Measurements from ENCODE around the gene ACSM3.

Gene ACSM3

DNA sequence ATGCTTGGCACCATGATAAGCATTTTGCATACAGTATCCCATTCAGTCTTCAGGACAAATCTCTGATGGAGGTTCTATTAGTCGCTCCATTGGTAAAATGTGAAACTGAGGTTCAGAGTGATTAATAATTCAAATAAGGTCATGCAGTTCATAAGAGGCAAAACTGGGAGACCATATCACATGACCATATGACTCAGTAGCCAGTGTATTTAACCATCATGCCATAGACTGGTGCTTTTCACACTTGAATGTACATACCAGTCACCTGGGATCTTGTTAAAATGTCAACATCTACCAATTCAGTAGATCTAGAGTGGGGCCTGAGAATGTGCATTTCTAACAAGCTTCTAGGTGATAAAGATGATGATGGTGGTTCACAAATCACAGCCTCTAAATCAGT lies 4.3 kb downstream of the ACSM3 start:
- Histone ChIP-seq H4K12ac (ENCODE audit: low read depth, low read length) (no peak overlapping the region), H3K27ac (ENCODE audit: low read depth, low read length) (no peak overlapping the region), H3K14ac (ENCODE audit: low read length) (no peak overlapping the region), H3K4me3 (ENCODE audit: low read depth, low read length) (no peak overlapping the region), H3K4me2 (ENCODE audit: low read length) (no peak overlapping the region), H3K4ac (ENCODE audit: low read depth, low read length) (no peak overlapping the region), H2AFZ (ENCODE audit: insufficient read depth, low read length, poor library complexity) (no peak overlapping the region), H3K23ac (ENCODE audit: low read length) (no peak overlapping the region), H3K27me3 (ENCODE audit: insufficient read depth, low read length) (no peaks in the 10 kb centered on the region), H3K4me1 (ENCODE audit: control insufficient read depth in 1 of 2, insufficient read depth in 2 of 2, low read length in 2 of 2) (peaks cover 0 to 3% of the 10 kb centered on the region in 2 experiments), H3K79me2 (ENCODE audit: control insufficient read depth, insufficient read depth, low read length, poor library complexity) (no peaks in the 10 kb centered on the region), H3K9ac (ENCODE audit: low read length) (no peak overlapping the region), H4K91ac (ENCODE audit: low read depth, low read length) (no peak overlapping the region), H3K9me3 (ENCODE audit: insufficient read depth, low read depth, low read length) (no peaks in the 10 kb centered on the region), H2BK12ac (ENCODE audit: low read length) (no peak overlapping the region), H2BK5ac (ENCODE audit: low read depth, low read length, poor library complexity) (no peak overlapping the region), H2BK120ac (ENCODE audit: insufficient read depth, low read length, poor library complexity) (no peak overlapping the region), H3K36me3 (ENCODE audit: control insufficient read depth in 1 of 2, insufficient read depth in 2 of 2, low read length in 2 of 2) (no peaks in the 10 kb centered on the region), H3K18ac (ENCODE audit: low read length) (no peak overlapping the region), H3K79me1 (ENCODE audit: low read length) (no peaks in the 10 kb centered on the region), H4K8ac (ENCODE audit: low read depth, low read length) (no peak overlapping the region), H2AK5ac (ENCODE audit: low read length) (no peak overlapping the region)
- DNase-seq = no peak
- no CpG with 5 or more reads among the region's 1 CpG for WGBS (ENCODE audit: extremely low coverage, insufficient coverage, insufficient read length)

DNA sequence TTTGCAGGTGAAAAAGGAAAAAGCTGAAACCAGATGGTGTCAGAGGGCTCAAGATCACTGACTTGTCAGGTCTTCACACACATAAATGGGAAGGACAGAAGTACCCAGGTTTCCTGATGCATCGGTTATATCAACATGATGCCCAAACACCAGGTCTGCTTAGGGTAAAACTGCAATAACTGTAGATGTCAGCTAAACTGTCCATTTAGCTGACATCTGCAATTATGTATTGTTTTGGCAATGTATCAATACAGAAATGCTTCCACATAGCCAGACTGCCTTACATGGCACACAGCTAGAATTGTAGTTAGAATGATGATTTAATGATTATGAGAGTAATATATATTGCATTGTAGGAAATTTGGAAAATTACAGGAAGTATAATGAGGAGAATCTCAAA lies 5.0 kb downstream of the ACSM3 start:
- no peak overlapping the region for H2AK5ac ChIP-seq (ENCODE audit: low read length)
- H2BK120ac ChIP-seq (ENCODE audit: insufficient read depth, low read length, poor library complexity) = no peak overlapping the region
- no peak overlapping the region for H3K27ac ChIP-seq (ENCODE audit: low read depth, low read length)
- H3K4me3 ChIP-seq (ENCODE audit: low read depth, low read length) = no peak overlapping the region
- H3K9ac ChIP-seq (ENCODE audit: low read length) = no peak overlapping the region
- H2BK12ac ChIP-seq (ENCODE audit: low read length) = no peak overlapping the region
- H4K12ac ChIP-seq (ENCODE audit: low read depth, low read length) = no peak overlapping the region
- no peak overlapping the region for H2AFZ ChIP-seq (ENCODE audit: insufficient read depth, low read length, poor library complexity)
- H3K79me1 ChIP-seq (ENCODE audit: low read length) = no peaks in the 10 kb centered on the region
- H3K18ac ChIP-seq (ENCODE audit: low read length) = no peak overlapping the region
- no peak overlapping the region for H3K23ac ChIP-seq (ENCODE audit: low read length)
- H3K4me2 ChIP-seq (ENCODE audit: low read length) = no peak overlapping the region
- no peak overlapping the region for H4K91ac ChIP-seq (ENCODE audit: low read depth, low read length)
- no peaks in the 10 kb centered on the region for H3K9me3 ChIP-seq (ENCODE audit: insufficient read depth, low read depth, low read length)
- no peak overlapping the region for H3K14ac ChIP-seq (ENCODE audit: low read length)
- no peak overlapping the region for H2BK5ac ChIP-seq (ENCODE audit: low read depth, low read length, poor library complexity)
- no peaks in the 10 kb centered on the region for H3K36me3 ChIP-seq (ENCODE audit: control insufficient read depth in 1 of 2, insufficient read depth in 2 of 2, low read length in 2 of 2)
- H3K4ac ChIP-seq (ENCODE audit: low read depth, low read length) = no peak overlapping the region
- H4K8ac ChIP-seq (ENCODE audit: low read depth, low read length) = no peak overlapping the region
- no peaks in the 10 kb centered on the region for H3K27me3 ChIP-seq (ENCODE audit: insufficient read depth, low read length)
- H3K79me2 ChIP-seq (ENCODE audit: control insufficient read depth, insufficient read depth, low read length, poor library complexity) = no peaks in the 10 kb centered on the region
- WGBS (ENCODE audit: extremely low coverage, insufficient coverage, insufficient read length) = no CpG with 5 or more reads among the region's 1 CpG
- DNase-seq = no peak
- no peaks in the 10 kb centered on the region for H3K4me1 ChIP-seq (ENCODE audit: control insufficient read depth in 1 of 2, insufficient read depth in 2 of 2, low read length in 2 of 2)

DNA sequence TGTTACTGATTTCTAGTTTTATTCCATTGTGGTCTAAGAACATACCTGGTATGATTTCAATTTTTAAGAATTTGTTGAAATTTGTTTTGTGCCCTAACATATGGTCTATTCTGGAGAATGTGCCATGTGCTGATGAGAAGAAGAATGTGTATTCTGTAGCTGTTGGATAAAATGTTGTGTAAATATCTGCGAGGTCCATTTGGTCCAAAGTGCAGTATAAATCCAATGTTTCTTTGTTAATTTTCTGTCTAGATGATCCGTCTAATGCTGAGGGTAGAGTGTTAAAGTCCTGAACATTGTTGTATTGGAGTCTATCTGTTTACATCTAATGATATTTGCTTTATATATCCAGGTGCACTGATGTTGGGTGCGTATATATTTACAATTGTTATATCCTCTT lies 9.9 kb downstream of the ACSM3 start:
- no peak overlapping the region for H2AFZ ChIP-seq (ENCODE audit: insufficient read depth, low read length, poor library complexity)
- no peak overlapping the region for H4K91ac ChIP-seq (ENCODE audit: low read depth, low read length)
- no peak overlapping the region for H4K12ac ChIP-seq (ENCODE audit: low read depth, low read length)
- no peaks in the 10 kb centered on the region for H3K4me1 ChIP-seq (ENCODE audit: control insufficient read depth in 1 of 2, insufficient read depth in 2 of 2, low read length in 2 of 2)
- no peak overlapping the region for H2BK120ac ChIP-seq (ENCODE audit: insufficient read depth, low read length, poor library complexity)
- no peak overlapping the region for H3K18ac ChIP-seq (ENCODE audit: low read length)
- DNase-seq = no peak
- WGBS (ENCODE audit: extremely low coverage, insufficient coverage, insufficient read length) = no CpG with 5 or more reads among the region's 3 CpGs
- no peak overlapping the region for H3K9ac ChIP-seq (ENCODE audit: low read length)
- H3K79me1 ChIP-seq (ENCODE audit: low read length) = no peaks in the 10 kb centered on the region
- no peak overlapping the region for H3K4me3 ChIP-seq (ENCODE audit: low read depth, low read length)
- no peak overlapping the region for H3K23ac ChIP-seq (ENCODE audit: low read length)
- H3K9me3 ChIP-seq (ENCODE audit: insufficient read depth, low read depth, low read length) = no peaks in the 10 kb centered on the region
- no peak overlapping the region for H3K4ac ChIP-seq (ENCODE audit: low read depth, low read length)
- H2BK12ac ChIP-seq (ENCODE audit: low read length) = no peak overlapping the region
- no peak overlapping the region for H2AK5ac ChIP-seq (ENCODE audit: low read length)
- H2BK5ac ChIP-seq (ENCODE audit: low read depth, low read length, poor library complexity) = no peak overlapping the region
- H3K27ac ChIP-seq (ENCODE audit: low read depth, low read length) = no peak overlapping the region
- no peaks in the 10 kb centered on the region for H3K36me3 ChIP-seq (ENCODE audit: control insufficient read depth in 1 of 2, insufficient read depth in 2 of 2, low read length in 2 of 2)
- H3K14ac ChIP-seq (ENCODE audit: low read length) = no peak overlapping the region
- H3K4me2 ChIP-seq (ENCODE audit: low read length) = no peak overlapping the region
- no peaks in the 10 kb centered on the region for H3K27me3 ChIP-seq (ENCODE audit: insufficient read depth, low read length)
- H4K8ac ChIP-seq (ENCODE audit: low read depth, low read length) = no peak overlapping the region
- H3K79me2 ChIP-seq (ENCODE audit: control insufficient read depth, insufficient read depth, low read length, poor library complexity) = no peaks in the 10 kb centered on the region

DNA sequence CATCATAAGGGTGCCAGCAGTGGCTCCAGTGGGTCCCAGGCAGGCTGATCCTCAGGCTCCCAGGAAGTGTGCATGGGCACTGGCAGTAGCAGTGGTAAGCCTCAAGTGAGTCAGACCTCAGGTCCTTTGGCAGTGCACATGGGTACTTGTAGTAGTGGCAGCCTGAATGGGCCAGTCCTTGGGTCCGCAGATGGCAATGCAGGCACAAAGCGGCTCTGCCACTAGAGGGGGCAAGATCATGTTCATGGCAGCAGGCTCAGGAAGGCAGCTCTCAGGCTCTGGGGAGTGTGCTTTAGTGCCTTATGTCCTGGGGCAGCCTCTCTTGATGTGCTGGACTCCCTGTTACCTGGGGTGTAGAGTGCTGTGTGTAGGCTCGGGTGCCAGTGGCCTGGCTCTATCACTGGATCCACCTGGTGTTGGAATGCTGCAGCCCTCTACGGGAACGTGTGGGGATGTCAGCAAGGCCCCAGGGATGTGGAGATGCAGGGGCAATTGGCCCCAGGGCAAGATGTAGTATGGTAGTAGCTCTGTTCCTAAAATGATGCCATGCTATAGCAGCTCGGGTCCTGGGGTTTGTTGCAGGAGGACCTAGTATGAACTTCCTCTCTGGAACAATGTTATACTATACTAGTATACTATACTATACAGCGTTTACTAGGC lies 11.0 kb downstream of the ACSM3 start:
- H3K79me1 ChIP-seq (ENCODE audit: low read length) = no peaks in the 10 kb centered on the region
- H2AFZ ChIP-seq (ENCODE audit: insufficient read depth, low read length, poor library complexity) = no peak overlapping the region
- H3K4me2 ChIP-seq (ENCODE audit: low read length) = no peak overlapping the region
- H3K4me1 ChIP-seq (ENCODE audit: control insufficient read depth in 1 of 2, insufficient read depth in 2 of 2, low read length in 2 of 2) = no peaks in the 10 kb centered on the region
- H3K23ac ChIP-seq (ENCODE audit: low read length) = no peak overlapping the region
- H3K14ac ChIP-seq (ENCODE audit: low read length) = no peak overlapping the region
- H3K79me2 ChIP-seq (ENCODE audit: control insufficient read depth, insufficient read depth, low read length, poor library complexity) = no peaks in the 10 kb centered on the region
- H3K9ac ChIP-seq (ENCODE audit: low read length) = no peak overlapping the region
- peak; percentile 60 to 70 for DNase-seq
- H2BK12ac ChIP-seq (ENCODE audit: low read length) = no peak overlapping the region
- H3K36me3 ChIP-seq (ENCODE audit: control insufficient read depth in 1 of 2, insufficient read depth in 2 of 2, low read length in 2 of 2) = no peaks in the 10 kb centered on the region
- no peak overlapping the region for H3K4ac ChIP-seq (ENCODE audit: low read depth, low read length)
- no peak overlapping the region for H3K18ac ChIP-seq (ENCODE audit: low read length)
- H3K27ac ChIP-seq (ENCODE audit: low read depth, low read length) = no peak overlapping the region
- no peak overlapping the region for H4K91ac ChIP-seq (ENCODE audit: low read depth, low read length)
- H2AK5ac ChIP-seq (ENCODE audit: low read length) = no peak overlapping the region
- no peak overlapping the region for H3K4me3 ChIP-seq (ENCODE audit: low read depth, low read length)
- H4K8ac ChIP-seq (ENCODE audit: low read depth, low read length) = no peak overlapping the region
- WGBS (ENCODE audit: extremely low coverage, insufficient coverage, insufficient read length) = no CpG with 5 or more reads among the region's 7 CpGs
- H4K12ac ChIP-seq (ENCODE audit: low read depth, low read length) = no peak overlapping the region
- H3K27me3 ChIP-seq (ENCODE audit: insufficient read depth, low read length) = no peaks in the 10 kb centered on the region
- H2BK120ac ChIP-seq (ENCODE audit: insufficient read depth, low read length, poor library complexity) = no peak overlapping the region
- H2BK5ac ChIP-seq (ENCODE audit: low read depth, low read length, poor library complexity) = no peak overlapping the region
- H3K9me3 ChIP-seq (ENCODE audit: insufficient read depth, low read depth, low read length) = no peaks in the 10 kb centered on the region
